Right lobe of liver (tissue), 6 donors: ENCODE results near the gene BOD1L1. TPM values are rescaled to one million over a fixed set of nuclear protein-coding genes. Genes with fewer than 3 reads are reported as not detected.

ENCODE experiments used
- ATAC-seq, 4 donors: fragments of 200-7000 bp; cut with Tn5 transposase; one replicate each; pipeline ENCODE4 v1.9.1; 2020; ENCODE audit warnings: mild to moderate bottlenecking in 4 of 4, moderate library complexity in 4 of 4
- DNase-seq, 3 donors: peaks; one replicate each; pipeline ENCODE4 v3.0.0-alpha.2; 2020
- H3K27ac ChIP-seq, 3 donors: fragments of 200-600 bp; one replicate each; pipeline ENCODE4 v1.8.0; 2022
- H3K27me3 ChIP-seq, 2 donors: fragments of 200-600 bp; one replicate each; pipeline ENCODE4 v1.8.0; 2022
- H3K36me3 ChIP-seq, 4 donors: fragments of 200-600 bp; sonication (generic) in 1 of 4; one replicate each; pipeline versions ENCODE4 v1.5.1 to v1.8.0; 2017 to 2022; ENCODE audit warnings: control low read depth in 1 of 4
- H3K4me1 ChIP-seq, 4 donors: fragments of 200-600 bp; sonication (generic) in 1 of 4; one replicate each; pipeline versions ENCODE4 v1.5.1 to v1.8.0; 2017 to 2022; ENCODE audit warnings: control low read depth in 1 of 4
- H3K4me3 ChIP-seq, 3 donors: fragments of 200-600 bp; one replicate each; pipeline ENCODE4 v1.8.0; 2022
- H3K9me3 ChIP-seq, 4 donors: fragments of 200-600 bp; sonication (generic) in 1 of 4; one replicate each; pipeline versions ENCODE4 v1.5.1 to v1.8.0; 2017 to 2022; ENCODE audit warnings: control low read depth in 1 of 4
- POLR2A ChIP-seq: fragments of 450-650 bp; IDR thresholded peaks from one replicate; pipeline ENCODE4 v1.6.1; 2017; ENCODE audit warnings: antibody characterized with exemption, mild to moderate bottlenecking
- WGBS: methylation state at CpG from one replicate; pipeline ENCODE4 v1.1.6; 2018; ENCODE audit warnings: low coverage, low lambda C conversion rate; ENCODE audit not compliant: insufficient coverage; ENCODE audit errors: missing lambda C conversion rate; 5-methylcytosine and 5-hydroxymethylcytosine counted together
- intact Hi-C, 2 donors: fragments of 100-400 bp; cut with DNase I; formaldehyde crosslinking; loops; one replicate each; pipeline versions ENCODE4 v1.11.2 to v1.14.1; 2022
- total RNA-seq, 6 experiments: library from RNA; depleted of rRNA in 2 of 6; stranded (reverse); fragments of >200 nt in 2 of 6; fragmentation: NEBNext Ultra II Directional in 3 of 6; extraction: Animal tissue kit (Norgen Biotek cat#: 25700) in 3 of 6; gene quantifications; one replicate each; pipeline versions ENCODE4 v1.1.0 to v1.2.4, GENCODE V29; 2016 to 2023
- TF ChIP-seq, protein P1 (sequence below), 4 donors: fragments of 200-600 bp in 3 of 4; fragments of 450-650 bp in 1 of 4; IDR thresholded peaks; one replicate each; pipeline versions ENCODE4 v1.5.1 to v1.8.0; 2016 to 2022; ENCODE audit warnings: antibody characterized with exemption in 4 of 4, mild to moderate bottlenecking in 2 of 4
- donor health status: DM: no; HTN: yes; CAD: no.
- donor health status: DM: no; HTN: no; CAD: no.
- donor health status: DM: no; HTN: no; CAD: no.
- donor health status: DM: no; HTN: yes; CAD: no.
- donor health status: DM: no; HTN: yes; CAD: no.

Gene BOD1L1
- total RNA-seq, 6 experiments from 2014 or later = 8.7 to 13.8 (median 11.6) TPM

DNA sequence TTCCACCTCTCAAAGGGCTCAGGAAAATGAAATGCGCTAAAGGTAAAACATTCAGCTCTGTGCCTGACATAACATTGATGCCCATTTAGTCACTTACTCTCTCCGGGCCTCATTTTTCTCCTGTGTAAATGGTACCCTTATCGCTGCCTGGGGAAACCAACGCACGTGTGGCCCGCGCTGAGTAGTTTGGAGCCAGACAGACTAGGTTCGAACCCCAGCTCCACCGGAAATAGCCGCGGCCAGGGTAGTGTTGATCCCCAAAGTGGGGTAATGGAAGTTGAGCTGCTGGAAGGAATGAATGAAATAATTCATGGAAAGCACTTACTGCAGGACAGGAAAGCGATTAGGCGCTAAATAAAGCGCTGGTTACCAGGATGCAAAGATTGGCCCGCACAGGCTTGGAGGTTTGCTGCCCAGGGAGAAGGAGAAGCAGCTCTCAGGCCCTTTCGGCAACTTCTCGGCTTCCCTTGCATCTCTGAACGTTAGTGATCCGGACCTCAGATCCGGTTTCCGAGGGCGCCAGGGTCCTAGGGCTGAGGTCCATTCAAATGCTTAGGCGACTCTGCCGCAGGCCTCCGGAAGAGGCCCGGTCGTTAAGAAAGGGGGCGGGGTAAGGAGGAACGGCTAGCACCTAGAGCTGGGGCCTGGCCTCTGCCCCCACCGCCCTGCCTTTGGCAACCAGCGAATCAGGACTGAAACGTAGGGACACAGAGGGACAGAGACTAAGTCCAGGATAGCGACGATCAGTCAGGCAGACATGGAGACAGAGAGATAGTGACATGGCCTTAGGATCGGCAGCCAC lies 96.5 kb downstream of the BOD1L1 start:
- WGBS = 4% methylated on average over 23 of the region's 35 CpGs

DNA sequence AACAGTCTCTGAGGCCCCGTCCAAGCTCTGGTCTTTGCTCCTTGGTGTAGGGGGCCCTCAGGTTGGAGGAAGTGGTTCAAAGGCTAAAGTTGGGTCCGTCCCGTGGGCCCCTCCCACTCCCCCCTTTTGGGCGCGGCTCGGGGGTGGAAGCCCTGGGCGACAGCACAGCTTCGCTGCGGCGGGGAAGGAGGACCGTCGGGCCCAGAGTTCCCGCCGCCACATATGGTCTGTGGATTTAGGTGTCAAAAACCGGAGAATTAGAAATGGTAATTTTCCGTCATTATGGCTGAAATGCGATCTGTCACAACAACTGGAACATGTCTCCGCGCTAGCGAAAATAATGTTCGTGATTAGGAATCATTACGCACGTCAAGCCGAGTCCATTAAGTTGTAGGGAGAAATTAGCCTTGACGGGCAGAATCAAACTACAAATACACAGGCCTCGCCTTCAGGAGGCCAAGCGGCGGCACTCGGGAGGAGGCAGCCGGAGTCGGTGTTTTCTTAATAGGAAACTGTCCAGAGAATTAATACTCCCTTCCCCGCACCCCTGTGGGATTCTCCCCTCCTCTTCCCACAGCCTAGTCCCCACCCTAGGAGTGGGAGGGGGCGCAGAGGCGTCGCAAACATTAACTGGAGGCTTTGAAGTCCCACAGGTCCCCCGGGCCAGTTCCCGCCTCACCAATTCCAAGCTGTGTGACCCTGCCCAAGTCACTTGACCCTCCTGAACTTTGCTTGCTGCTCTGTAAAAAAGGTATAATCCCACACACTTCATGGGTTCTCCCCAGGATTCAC lies 98.2 kb downstream of the BOD1L1 start:
- TF ChIP-seq, protein P1, sequence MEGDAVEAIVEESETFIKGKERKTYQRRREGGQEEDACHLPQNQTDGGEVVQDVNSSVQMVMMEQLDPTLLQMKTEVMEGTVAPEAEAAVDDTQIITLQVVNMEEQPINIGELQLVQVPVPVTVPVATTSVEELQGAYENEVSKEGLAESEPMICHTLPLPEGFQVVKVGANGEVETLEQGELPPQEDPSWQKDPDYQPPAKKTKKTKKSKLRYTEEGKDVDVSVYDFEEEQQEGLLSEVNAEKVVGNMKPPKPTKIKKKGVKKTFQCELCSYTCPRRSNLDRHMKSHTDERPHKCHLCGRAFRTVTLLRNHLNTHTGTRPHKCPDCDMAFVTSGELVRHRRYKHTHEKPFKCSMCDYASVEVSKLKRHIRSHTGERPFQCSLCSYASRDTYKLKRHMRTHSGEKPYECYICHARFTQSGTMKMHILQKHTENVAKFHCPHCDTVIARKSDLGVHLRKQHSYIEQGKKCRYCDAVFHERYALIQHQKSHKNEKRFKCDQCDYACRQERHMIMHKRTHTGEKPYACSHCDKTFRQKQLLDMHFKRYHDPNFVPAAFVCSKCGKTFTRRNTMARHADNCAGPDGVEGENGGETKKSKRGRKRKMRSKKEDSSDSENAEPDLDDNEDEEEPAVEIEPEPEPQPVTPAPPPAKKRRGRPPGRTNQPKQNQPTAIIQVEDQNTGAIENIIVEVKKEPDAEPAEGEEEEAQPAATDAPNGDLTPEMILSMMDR (IDR thresholded peaks at IDR 0.05) = no peak
- TF ChIP-seq POLR2A = no peak
- WGBS = 7% methylated on average over 25 of the region's 37 CpGs
- Histone ChIP-seq H3K9me3 (no peaks in the 10 kb centered on the region), H3K4me3 (no peak overlapping the region), H3K27me3 (peaks cover 8 to 44% of the 10 kb centered on the region in 2 donors), H3K27ac (no peak overlapping the region), H3K36me3 (no peaks in the 10 kb centered on the region), H3K4me1 (peaks cover 0 to 5% (median 0%) of the 10 kb centered on the region in 4 donors)
- no peak for ATAC-seq
- intact Hi-C loops = no loop called here
- DNase-seq = no peak

More for the DNA sequence above, 96.5 kb downstream of the BOD1L1 start:
- DNase-seq (no peak), ATAC-seq (no peak)
- TF ChIP-seq, protein P1 (IDR thresholded peaks at IDR 0.05) = no peak
- TF ChIP-seq POLR2A = no peak
- Histone ChIP-seq H3K27ac (no peak overlapping the region), H3K9me3 (no peaks in the 10 kb centered on the region), H3K4me1 (peaks cover 0 to 5% (median 0%) of the 10 kb centered on the region in 4 donors), H3K4me3 (no peak overlapping the region), H3K36me3 (no peaks in the 10 kb centered on the region), H3K27me3 (peaks cover 16 to 42% of the 10 kb centered on the region in 2 donors)
- intact Hi-C loops = loop anchor here in 1 of 2 donors (10.0 kb wide), 1 partner anchor 786 kb away; no protein-coding TSS in a partner anchor

DNA sequence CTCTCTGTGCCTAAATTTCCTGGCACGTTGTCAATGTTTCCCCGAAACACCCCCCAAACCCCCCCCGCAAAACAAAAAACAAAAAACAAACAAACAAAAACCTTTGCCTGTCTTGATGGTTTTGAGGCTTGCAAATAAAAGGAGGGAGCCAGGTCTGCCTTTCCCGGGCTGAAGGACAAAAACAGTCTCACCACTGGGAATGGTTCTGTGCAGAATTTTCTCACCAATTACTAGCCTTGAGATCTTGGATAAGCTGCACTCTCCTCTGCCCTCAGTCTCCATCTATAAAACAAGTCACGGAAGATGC lies 98.8 kb downstream of the BOD1L1 start:
- no peak for TF ChIP-seq POLR2A
- Histone ChIP-seq H3K9me3 (no peaks in the 10 kb centered on the region), H3K27ac (no peak overlapping the region), H3K27me3 (peaks cover 8 to 43% of the 10 kb centered on the region in 2 donors), H3K4me3 (no peak overlapping the region), H3K4me1 (peaks cover 0 to 5% (median 0%) of the 10 kb centered on the region in 4 donors), H3K36me3 (no peaks in the 10 kb centered on the region)
- DNase-seq (no peak), ATAC-seq (no peak)
- intact Hi-C loops = no loop called here
- 3% methylated on average over 5 of the region's 5 CpGs for WGBS

DNA sequence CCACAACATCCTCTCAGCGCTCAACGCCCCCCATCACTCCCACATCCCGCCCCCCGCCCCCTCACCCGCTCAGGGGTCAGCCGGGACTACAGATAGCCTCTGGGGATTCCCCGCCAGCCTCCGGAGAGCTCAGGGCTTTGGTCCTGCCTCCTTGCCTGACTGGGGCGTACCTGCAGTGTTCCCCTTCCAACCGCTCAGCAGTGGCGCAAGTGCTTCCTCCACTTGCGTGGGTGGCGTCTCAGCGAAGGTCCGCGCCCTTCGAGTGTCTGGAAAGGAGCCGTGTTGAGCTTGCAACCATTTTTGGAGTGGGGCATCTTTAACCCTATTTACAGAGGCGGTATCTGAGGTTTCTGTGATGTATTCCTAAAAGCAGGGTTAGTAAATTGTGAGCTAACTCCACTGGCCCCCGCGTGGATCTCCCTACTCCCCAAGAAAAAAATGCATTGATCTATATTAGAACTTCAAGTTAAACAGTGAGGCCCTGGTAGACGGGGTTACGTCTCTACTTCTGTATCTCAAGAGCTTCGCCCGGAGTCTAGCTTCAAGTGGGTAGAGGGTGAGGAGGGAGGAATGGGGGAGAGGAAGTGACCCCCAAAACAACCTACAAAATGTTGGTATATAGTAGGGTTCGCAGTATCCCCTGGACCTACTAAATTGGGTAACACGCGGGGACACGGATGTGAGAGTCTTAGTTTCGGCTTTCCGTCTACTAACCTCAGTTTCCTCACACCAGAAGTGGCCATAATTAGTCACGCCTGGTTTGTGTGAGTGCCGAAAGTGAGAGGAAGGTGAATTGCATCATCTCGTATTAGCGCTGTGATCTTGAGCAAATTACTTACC lies 99.3 kb downstream of the BOD1L1 start:
- Histone ChIP-seq H3K27ac (no peak overlapping the region), H3K4me1 (peaks cover 0 to 5% (median 0%) of the 10 kb centered on the region in 4 donors), H3K36me3 (no peaks in the 10 kb centered on the region), H3K9me3 (no peaks in the 10 kb centered on the region), H3K4me3 (no peak overlapping the region), H3K27me3 (peaks cover 8 to 45% of the 10 kb centered on the region in 2 donors)
- intact Hi-C loops = no loop called here
- ATAC-seq (no peak), DNase-seq (no peak)
- no peak for TF ChIP-seq POLR2A
- TF ChIP-seq, protein P1 (IDR thresholded peaks at IDR 0.05) = no peak
- 5% methylated on average over 17 of the region's 35 CpGs for WGBS
